ENCODE measurements around the gene BID. TPM values are rescaled to one million over a fixed set of nuclear protein-coding genes. Genes with fewer than 3 reads are reported as not detected.

Gene BID
- 10 to 100 TPM; 11.8 to 13.0 TPM for total RNA-seq
- long read RNA-seq, donor 1, partial matches to known transcripts, result 0 of 4 reads
- long read RNA-seq, donor 1, other reads (novel, unspliced or antisense), result 0 of 4 reads
- long read RNA-seq, donor 2, transcript BID-215 (6 exons, 2,199 nt), result major isoform, 22 of 31 reads
- long read RNA-seq, donor 2, partial matches to known transcripts, result 1 of 31 reads
- long read RNA-seq, donor 2, other reads (novel, unspliced or antisense), result 3 of 31 reads

DNA sequence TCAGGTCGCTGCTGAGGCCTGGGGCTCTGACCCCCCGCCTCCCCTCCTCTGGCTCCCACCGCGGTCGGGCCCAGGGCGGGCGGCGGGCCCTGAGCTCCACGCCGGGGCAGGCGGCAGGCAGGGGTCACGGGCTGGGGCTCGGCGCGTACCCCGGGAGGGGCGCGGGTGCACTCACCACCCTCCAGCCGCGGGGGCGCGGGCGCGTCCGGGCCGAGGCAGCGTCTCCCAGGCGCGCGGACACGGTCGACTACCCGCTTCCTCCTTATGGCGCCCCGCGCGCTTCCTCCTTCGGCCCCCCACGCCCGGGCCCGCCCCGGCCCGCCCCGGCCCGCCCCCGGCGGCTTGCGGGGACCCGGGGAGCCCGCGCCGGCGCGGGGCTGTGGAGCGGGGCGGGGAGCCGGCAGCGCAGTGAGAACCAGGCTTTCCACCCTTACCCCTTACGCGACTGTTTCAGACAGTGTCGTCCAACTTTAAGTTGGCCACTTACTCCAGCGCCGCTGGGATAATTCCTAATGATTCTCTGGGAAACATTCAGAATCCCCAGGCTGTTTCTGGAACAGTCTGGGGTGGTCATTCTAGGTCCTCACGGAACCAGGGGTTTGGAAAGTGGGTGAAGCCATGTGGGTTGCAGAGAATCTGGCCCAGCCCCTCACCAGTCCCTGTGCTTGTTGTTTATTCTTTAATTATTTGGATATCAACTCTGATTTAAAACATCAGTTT lies at the start of gene BID:
Gene BID (minus strand): TSS at position 264 of the 720 bp plus-strand sequence. CDS start 24,353 bp downstream, outside the sequence.
- peak; percentile 87 for DNase-seq (ENCODE audit: low spot score)
- intact Hi-C loops (cut with DNase I), result no loop called here

DNA sequence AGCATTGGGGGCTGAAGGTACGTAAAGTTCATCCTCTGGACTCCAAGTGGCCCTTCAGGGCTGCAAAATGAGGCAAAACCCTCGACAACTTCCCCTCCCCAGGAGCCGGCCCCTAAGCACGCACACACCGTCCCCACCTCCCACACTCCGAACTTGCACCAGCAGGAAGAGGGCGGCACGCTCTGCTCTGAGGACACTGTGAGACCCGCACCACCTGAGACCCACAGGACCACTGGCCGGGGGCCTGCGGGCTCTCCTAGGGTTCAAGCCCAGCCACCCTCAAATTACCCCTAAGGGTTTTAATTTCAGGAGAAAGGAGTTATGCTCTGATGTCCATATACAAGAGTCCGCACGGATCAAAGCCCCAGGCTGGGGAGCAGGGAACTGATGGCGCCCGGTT lies 49.7 kb upstream of the BID start:
- DNase-seq (ENCODE audit: low spot score), result no peak
- intact Hi-C loops (cut with DNase I), result no loop called here

DNA sequence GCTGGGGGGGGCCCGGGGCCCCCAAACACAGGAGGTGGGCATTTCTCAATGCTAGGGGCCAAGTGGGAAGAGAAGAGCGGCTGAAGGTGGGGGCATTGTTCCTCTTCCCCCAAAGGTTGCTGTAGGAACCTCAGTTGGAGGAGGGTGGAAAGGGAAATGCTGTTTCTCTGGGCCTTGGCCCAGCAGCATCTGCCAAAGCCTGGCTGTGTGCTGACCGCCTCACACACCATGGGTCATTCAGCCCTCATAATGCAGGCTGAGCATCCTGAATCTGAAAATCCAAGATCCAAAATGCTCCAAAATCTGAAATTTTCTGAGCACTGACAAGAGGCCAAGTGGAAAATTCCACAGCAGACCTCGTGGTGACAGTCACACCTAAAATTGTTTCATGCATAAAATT lies 49.0 kb upstream of the BID start:
- intact Hi-C loops (cut with DNase I), result no loop called here

DNA sequence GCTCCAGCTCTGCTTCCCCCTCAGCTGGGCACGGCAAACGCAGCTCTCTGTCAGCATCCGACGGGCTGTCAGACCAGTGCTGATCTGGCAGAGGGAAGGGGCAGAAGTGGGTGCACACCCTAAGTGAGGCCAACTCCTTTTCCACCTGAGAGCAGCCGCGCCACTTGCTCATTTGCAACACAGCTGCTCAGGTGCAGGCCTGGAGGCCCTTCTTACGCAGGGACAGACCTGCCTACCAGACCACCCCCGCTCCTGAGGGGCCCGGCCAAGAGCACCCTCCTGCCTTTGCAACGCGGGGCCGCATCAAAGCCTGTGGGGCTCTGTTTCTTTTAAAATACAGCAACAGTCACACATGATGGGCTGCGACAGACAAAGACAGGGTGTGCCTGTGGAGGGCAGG lies 47.8 kb upstream of the BID start:
- DNase-seq (ENCODE audit: low spot score), result no peak
- intact Hi-C loops (cut with DNase I), result no loop called here

More for the DNA sequence above, 49.0 kb upstream of the BID start:
- DNase-seq (ENCODE audit: low spot score), result no peak

DNA sequence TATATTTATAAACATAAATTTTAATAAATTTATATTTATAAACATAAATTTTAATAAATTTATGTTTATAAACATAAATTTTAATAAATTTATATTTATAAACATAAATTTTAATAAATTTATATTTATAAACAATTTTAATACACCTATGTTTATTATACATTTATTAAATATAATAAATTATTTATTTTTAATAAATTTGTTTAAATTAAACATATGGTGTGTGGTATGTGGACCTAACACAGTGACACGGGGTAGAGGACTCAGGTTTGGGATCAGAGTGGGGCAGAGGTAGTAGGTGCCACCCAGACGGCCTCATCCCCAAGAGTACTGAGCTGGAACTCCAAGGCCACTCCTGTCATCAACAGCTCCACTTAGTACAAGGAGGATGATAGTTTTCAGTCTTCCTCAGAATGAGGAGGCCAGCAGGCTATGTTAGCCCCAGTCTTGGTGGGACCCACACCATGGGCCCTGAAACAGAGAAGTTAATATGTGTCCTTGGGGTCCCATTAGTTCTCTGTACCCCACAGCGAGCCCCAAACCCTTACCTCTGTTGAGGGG lies 46.7 kb upstream of the BID start:
- intact Hi-C loops (cut with DNase I), result no loop called here
- DNase-seq (ENCODE audit: low spot score), result no peak

DNA sequence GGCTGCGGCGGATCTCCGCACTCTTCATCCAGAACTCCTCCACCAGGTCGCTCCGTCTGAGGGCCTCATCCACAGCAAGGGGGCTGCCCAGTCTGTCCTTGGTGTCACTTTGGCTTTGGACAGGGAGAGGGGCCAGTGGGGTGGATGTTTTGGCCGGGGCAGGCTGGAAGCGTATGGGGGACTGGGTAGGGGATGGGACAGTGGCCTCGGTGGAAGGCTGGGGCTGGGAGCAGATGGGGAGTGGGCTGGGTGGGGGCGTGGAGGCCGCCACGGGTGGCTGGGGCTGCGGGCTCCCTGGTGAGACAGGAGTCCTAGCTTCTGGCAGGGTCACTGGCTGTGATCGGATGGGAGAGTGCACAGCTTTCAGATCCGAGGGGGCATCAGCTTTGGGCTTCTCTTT lies 44.4 kb upstream of the BID start:
- DNase-seq (ENCODE audit: low spot score), result no peak
- intact Hi-C loops (cut with DNase I), result no loop called here

DNA sequence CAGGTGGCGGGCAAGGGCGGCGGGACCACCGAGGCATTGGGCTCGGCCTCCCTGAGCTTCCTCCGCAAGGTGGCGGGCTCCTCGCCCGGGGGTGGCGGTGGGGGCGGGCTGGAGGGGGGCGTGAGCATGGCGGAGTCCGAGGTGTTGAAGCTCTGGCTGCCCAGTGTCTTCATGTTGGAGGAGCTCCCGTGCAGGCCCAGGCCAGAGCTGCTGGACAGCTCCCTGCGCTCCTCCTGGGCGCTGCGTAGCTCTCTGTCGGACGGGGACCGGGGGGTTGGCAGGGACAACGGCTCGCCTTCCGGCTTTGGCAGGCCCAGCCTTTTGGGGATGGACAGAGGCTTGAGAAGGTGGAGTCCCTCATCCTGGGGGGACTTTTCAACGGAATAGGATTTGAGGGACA lies 43.9 kb upstream of the BID start:
- intact Hi-C loops (cut with DNase I), result no loop called here
- no peak for DNase-seq (ENCODE audit: low spot score)

DNA sequence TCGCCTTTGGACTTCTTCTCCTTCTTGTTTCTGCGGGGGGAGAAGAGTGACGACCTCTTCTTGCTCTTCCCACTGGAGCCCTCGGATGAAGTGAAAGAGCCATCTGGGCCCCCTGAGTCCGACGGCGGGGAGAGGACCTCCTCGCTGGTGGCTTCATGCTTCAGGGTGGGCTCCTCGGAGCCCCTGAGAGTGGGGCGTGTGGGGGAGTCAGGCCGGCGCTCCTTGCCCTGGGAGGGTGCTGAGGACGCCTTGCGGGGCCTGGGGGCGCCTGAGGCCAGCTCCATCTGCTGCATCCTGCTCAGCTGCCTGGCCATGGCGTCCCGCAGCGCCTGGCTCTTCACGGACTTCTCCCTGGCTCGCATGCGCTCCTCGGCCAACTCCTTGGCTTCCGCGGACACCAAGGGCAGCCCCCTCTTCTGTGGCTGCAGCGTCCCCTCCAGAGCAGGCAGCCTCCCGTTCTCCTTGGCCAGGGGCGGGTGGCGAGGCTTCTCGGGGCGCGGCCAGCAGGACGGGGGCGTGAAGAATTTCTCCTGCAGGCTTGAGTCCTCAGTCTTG lies 43.3 kb upstream of the BID start:
- no peak for DNase-seq (ENCODE audit: low spot score)
- intact Hi-C loops (cut with DNase I), result no loop called here

DNA sequence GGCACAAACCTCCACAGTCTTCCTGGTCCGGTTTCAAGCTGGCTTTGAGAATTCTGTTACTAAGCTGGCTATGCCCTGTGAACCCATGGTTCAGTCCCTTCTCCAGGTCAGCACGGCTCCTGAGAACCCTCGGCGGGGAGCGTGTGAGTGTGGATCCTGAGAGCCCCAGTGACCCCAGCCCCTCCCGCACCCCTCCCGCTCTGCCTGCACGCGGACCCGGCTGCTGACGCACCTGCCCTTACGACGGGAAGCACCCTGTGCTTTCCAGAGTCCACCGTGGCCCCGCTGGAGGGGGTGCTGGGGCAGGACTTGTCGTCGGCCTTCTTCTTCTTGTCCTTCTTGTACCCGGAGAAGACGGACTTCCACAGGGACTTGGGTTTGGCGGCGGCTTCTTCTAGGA lies 42.8 kb upstream of the BID start:
- no peak for DNase-seq (ENCODE audit: low spot score)
- intact Hi-C loops (cut with DNase I), result no loop called here

DNA sequence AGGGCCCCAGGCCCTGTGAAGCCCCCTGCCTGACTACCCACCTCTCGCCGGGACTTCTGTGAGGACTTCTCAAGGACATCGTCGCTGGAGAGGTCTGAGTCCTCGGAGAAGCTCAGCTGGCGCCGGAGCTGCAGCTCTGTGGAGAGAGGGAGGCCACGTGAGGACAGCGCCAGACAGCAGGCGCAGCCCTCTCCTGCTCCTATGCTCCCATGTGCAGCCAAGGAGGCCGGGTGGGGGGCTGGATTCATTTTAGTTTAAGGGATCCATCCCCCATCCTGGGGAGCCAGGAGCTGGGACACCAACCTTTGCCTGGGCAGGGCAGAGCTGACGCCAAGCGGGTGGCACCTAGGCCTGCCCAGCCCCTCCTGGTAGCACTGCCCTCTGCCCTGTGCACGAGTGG lies 42.4 kb upstream of the BID start:
- intact Hi-C loops (cut with DNase I), result no loop called here
- DNase-seq (ENCODE audit: low spot score), result no peak

DNA sequence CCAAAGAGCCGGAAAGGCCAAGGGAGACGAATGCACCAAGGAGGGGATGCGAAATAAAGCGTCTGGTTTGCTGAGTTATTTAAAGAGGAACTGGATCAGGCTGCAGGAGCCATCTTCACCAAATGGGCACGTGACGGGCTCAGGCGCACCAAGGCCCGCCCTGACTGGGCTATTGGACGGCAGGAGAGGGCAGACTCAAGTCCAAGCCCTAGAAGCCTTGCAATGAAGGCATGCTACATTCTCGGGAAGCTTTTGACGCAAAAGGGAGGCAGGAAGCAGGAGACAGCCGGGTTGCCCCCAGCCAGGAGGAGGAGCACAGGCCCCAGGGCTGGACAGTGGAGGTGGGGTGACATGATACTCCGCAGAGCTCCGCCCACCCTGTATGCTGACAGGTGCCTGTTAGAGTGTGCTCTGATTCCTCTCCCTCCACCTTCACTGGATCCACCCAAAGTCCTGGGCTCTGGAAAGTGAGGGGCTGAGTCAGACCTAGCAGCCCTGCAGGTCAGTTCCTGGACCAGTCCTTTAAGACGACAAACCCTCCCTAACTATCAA lies 41.5 kb upstream of the BID start:
- no peak for DNase-seq (ENCODE audit: low spot score)
- intact Hi-C loops (cut with DNase I), result no loop called here

DNA sequence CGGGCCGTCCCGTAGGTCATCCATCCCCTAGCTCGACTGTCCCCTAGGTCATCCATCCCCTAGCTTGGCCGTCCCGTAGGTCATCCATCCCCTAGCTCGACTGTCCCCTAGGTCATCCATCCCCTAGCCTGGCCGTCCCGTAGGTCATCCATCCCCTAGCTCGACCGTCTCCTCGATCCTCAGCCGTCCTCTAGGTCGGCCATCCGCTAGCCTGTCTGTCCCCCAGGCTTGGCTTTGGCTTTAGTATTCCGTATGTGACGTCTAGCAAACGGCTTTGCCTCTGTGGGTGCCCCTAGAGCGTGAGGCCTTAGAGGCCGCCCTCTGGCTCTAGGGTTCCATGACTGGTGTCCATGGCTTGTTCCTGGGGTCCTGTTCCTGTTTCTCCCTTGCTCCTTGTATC lies 40.6 kb upstream of the BID start:
- DNase-seq (ENCODE audit: low spot score), result no peak
- intact Hi-C loops (cut with DNase I), result no loop called here

DNA sequence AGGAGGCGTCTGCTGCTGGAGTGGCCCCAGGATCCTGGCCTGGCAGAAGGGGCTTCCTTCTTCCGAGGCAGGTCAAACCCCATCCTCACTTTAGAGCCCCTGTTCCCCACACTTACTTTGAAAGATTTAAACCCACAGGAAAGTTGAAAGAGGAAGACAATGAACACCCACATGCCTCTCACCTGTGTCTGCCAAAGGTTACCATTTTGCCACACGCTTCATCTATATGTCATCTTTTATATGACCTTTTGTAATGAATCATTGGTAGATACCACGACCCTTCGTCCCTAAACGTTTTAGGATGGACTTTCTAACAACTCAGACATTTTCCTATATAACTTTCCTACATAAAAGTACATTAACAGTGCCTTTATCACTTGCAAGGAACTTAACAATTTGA lies 39.8 kb upstream of the BID start:
- intact Hi-C loops (cut with DNase I), result no loop called here
- DNase-seq (ENCODE audit: low spot score), result no peak

DNA sequence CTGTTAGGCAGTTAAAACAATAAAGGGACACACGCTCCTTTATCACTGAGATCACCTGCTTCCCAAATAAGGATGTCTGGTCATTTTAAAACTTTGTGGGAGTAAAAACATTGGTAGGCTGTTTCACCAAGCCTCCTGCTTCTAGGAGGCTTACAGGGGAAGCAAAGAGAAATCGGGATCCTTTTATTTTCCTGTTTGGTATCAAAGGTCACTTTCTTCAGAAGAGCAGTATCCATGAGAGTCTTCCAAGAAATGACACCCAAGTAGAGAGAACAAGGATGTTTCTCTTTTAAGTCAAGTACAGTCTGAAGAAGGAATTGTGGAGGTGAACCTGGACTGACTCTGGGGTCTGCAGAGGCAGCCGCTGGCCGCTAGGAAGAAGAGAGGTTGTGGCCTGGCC lies 36.9 kb upstream of the BID start:
- intact Hi-C loops (cut with DNase I), result no loop called here

DNA sequence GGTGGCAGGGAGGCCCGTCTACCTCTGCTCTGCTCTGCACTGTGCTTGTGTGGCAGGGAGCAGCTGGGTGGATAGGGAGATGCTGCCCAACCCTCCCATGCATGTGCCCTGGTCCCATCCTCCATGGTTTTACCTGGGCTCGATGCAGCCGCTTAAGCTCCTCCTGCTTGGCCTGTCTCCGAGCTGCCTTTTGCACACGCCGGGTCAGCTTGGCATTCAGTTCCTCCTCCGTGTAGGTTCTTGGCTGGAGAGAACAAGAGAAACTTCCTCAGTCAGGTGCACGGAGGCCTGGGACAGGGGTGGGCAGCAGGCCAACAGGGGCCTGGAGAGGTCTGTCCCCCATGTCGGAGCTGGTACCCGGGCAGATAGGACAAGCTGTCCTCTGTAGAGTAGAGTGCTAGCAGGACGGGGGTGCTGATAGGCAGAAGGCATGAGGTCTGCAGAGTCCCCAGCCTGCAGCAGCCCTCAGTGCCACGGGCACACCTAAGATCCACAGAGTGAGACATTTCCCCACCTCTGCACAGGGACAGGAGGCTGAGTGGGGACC lies 36.4 kb upstream of the BID start:
- no peak for DNase-seq (ENCODE audit: low spot score)
- intact Hi-C loops (cut with DNase I), result no loop called here

More for the DNA sequence above, 36.9 kb upstream of the BID start:
- no peak for DNase-seq (ENCODE audit: low spot score)

DNA sequence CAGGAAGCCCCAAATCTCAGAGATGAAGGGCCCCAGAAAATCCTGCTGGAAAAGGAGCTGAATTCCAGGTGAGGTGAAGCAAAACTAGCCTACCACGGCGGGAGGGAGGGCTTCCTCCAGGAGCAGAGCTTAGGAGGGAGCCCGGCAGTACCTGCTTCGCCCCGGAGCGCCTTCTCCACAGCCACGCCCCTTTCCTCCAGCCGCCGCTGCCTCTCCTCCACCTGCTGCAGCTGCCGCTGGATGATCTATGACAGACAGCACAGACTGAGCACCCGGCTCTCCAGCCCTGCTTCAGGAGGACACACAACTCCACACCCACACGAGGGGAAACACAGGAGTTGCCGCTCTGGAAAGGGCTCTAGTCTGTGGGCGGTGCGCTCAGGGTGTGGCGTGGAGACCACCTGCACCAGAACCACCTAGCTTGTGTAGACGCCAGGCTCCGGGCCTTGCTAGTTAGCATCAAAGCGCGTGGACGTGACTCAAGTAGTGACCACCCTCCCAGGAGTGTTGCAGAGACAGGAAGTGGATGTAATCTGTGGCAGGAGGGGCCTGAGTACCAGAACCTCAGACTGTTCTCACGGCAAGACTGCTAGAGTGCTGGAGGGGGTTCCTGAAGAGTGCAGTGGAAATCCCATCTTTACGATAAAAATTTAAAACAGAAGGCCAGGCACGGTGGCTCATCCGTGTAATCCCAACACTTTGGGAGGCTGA lies 34.6 kb upstream of the BID start:
- no peak for DNase-seq (ENCODE audit: low spot score)
- intact Hi-C loops (cut with DNase I), result no loop called here

DNA sequence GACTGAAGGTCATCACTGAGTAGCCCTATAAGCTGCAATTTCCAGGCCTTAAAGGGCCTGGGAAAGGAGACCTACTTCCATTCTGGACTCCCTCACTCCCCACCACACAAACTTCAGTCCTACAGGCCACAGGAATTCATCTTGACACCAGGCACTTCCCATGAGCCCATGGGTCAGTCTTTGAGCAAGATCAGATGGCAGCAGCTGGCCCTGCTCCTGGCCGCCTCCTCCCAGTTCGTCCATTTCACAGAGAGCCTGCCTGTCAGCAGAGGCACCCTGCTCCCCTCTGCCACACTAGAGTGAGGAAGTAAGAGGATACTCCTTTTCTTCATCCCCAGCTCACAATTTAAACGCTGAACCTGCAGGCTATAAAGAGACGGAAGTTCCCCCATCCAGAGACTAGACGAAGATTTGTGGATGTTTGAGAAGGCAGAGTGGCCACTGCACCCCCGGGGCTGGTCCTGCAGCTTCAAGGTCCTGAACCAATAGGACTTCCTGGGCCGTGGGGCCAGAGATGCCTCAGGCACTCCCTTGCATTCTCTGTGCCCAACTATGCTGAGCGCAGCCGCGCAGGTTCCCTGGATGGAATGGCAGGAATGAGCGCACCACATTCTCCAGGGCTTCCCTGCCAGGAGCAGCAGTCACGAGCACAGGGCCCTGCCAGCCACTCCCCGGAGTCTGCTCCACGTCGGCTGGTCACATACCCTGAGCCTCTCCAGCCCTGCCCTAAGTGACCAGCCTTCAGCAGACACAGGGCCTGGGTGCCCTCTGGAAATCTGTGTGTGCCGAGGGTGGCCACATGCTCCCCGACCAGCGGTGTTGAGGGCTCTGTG lies 33.5 kb upstream of the BID start:
- DNase-seq (ENCODE audit: low spot score), result no peak

DNA sequence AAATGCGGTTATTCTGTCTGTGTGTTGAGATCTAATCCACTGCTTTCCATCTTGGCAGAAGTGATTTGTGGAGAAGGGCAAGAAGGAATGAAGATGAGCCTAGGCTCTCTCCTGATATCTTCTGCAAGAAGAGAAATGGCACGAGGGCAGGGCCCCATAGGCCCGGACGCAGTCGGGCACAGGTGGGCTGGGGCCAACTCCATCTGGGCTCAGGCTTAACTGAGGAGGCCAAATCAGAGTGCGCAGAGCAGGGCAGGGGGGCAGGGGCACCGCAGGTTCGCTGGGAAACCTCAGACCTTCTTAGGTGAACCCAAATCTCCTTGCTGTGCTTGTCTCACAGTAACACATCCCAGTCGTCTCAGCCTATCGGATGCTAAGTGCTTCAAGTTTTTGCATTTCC lies 32.8 kb upstream of the BID start:
- no peak for DNase-seq (ENCODE audit: low spot score)
- intact Hi-C loops (cut with DNase I), result no loop called here

More for the DNA sequence above, 33.5 kb upstream of the BID start:
- intact Hi-C loops (cut with DNase I), result no loop called here

DNA sequence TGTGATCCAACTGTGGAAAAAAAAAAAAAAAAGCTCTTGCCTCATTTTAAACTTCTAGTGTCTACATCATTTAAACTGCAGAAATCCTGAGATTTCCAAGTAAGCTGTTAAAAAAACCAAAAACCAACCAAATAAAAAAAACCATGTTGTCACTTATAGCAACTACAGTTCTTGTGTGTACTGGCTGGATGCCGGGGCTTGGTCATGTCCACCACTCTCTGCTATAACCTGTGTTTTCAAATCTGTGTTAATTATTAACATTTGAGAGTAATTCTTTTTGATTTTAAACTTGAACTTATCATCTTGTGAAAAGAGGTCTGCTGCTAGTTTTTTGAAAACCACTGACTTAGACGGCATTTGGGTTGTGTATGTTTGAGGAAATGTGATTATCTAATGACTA lies 32.2 kb upstream of the BID start:
- no peak for DNase-seq (ENCODE audit: low spot score)
- intact Hi-C loops (cut with DNase I), result no loop called here
